IMR-90 (cell line): ENCODE results near the gene NMUR1. TPM values are rescaled to one million over a fixed set of nuclear protein-coding genes. Genes with fewer than 3 reads are reported as not detected.

Source experiments
- ATAC-seq: fragments of 200-7000 bp; cut with Tn5 transposase; 2 replicates; pipeline ENCODE4 v1.9.1; 2020; ENCODE audit warnings: low read depth, mild to moderate bottlenecking, moderate library complexity
- BruUV-seq: library from RNA; stranded (reverse); fragments of 400-500 nt; replicated peaks from 2 replicates; lab custom pipeline; 2021; lab: Mats Ljungman, UMichigan
- CTCF ChIA-PET: fragments of 300-600 bp; formaldehyde crosslinking; extraction: SDS; loops from one replicate; lab custom pipeline; 2021; ENCODE audit warnings: antibody characterized with exemption; lab: Yijun Ruan, JAX
- POLR2A ChIA-PET: fragments of 300-600 bp; sonication (Branson Sonifier 250); formaldehyde crosslinking; loops from one replicate; lab custom pipeline; 2022; ENCODE audit warnings: antibody characterized with exemption; ENCODE audit not compliant: unreplicated experiment; lab: Charles Lee
- DNase-seq: peaks from one replicate; pipeline ENCODE4 v3.0.0; 2013
- H2AFZ ChIP-seq: replicated peaks from 2 replicates; pipeline ENCODE3; 2013; ENCODE audit warnings: low read length, mild to moderate bottlenecking; ENCODE audit not compliant: poor library complexity
- H2AK5ac ChIP-seq: 2 replicates; pipeline ENCODE4 v1.6.1; 2013; ENCODE audit warnings: low read depth, low read length, inconsistent platforms
- H2AK9ac ChIP-seq: replicated peaks from 2 replicates; pipeline ENCODE3; 2013; ENCODE audit warnings: mild to moderate bottlenecking, low read depth, low read length, moderate library complexity; ENCODE audit not compliant: poor library complexity
- H2BK120ac ChIP-seq: 2 replicates; pipeline ENCODE4 v1.6.1; 2013; ENCODE audit warnings: low read depth, low read length, inconsistent platforms
- H2BK15ac ChIP-seq: 3 replicates; pipeline ENCODE4 v1.6.1; 2013; ENCODE audit warnings: low read depth, low read length, inconsistent platforms
- H2BK20ac ChIP-seq: 2 replicates; pipeline ENCODE4 v1.6.1; 2013; ENCODE audit warnings: low read depth, mild to moderate bottlenecking, inconsistent platforms, low read length, moderate library complexity
- H2BK5ac ChIP-seq: 2 replicates; pipeline ENCODE4 v1.6.1; 2013; ENCODE audit warnings: mild to moderate bottlenecking, low read depth, low read length, inconsistent platforms; ENCODE audit not compliant: poor library complexity, severe bottlenecking
- H3K14ac ChIP-seq: replicated peaks from 2 replicates; pipeline ENCODE4 v1.6.1; 2013; ENCODE audit warnings: low read depth, low read length, inconsistent platforms
- H3K18ac ChIP-seq: 2 replicates; pipeline ENCODE4 v1.6.1; 2013; ENCODE audit warnings: low read depth, low read length, control low read depth
- H3K23ac ChIP-seq: 2 replicates; pipeline ENCODE4 v1.6.1; 2013; ENCODE audit warnings: low read depth, low read length, inconsistent platforms
- H3K27ac ChIP-seq: 2 replicates; pipeline ENCODE4 v1.5.1; 2013; ENCODE audit warnings: mild to moderate bottlenecking, control low read depth, low read length; ENCODE audit not compliant: insufficient read depth
- H3K27me3 ChIP-seq: 2 replicates; pipeline ENCODE4 v1.6.1; 2013; ENCODE audit warnings: low read length; ENCODE audit not compliant: control insufficient read depth, insufficient read depth
- H3K36me3 ChIP-seq: 2 replicates; pipeline ENCODE4 v1.6.1; 2013; ENCODE audit warnings: low read length, mixed read lengths; ENCODE audit not compliant: control insufficient read depth, insufficient read depth
- H3K4ac ChIP-seq: 2 replicates; pipeline ENCODE4 v1.6.1; 2013; ENCODE audit warnings: low read depth, low read length, inconsistent platforms
- H3K4me1 ChIP-seq: 2 replicates; pipeline ENCODE4 v1.6.1; 2013; ENCODE audit warnings: low read length, mixed read lengths; ENCODE audit not compliant: control insufficient read depth, insufficient read depth
- H3K4me2 ChIP-seq: 2 replicates; pipeline ENCODE4 v1.6.1; 2013; ENCODE audit warnings: low read depth, mild to moderate bottlenecking, control low read depth, low read length, moderate library complexity
- H3K4me3 ChIP-seq: 2 replicates; pipeline ENCODE4 v1.5.1; 2013; ENCODE audit warnings: low read depth, mild to moderate bottlenecking, control low read depth, low read length, moderate library complexity; ENCODE audit not compliant: insufficient read depth
- H3K56ac ChIP-seq: 2 replicates; pipeline ENCODE4 v1.6.1; 2013; ENCODE audit warnings: low read length, inconsistent platforms; ENCODE audit not compliant: insufficient read depth; ENCODE audit errors: extremely low read depth
- H3K79me1 ChIP-seq, 2 experiments: 2 replicates each; pipeline ENCODE4 v1.6.1; 2013; ENCODE audit warnings: low read length in 2 of 2, inconsistent platforms in 1 of 2, low read depth in 1 of 2
- H3K9ac ChIP-seq: 2 replicates; pipeline ENCODE4 v1.6.1; 2013; ENCODE audit warnings: low read depth, low read length, control low read depth
- H3K9me1 ChIP-seq: 2 replicates; pipeline ENCODE4 v1.6.1; 2013; ENCODE audit warnings: low read length, inconsistent platforms; ENCODE audit not compliant: insufficient read depth
- H3K9me3 ChIP-seq: 2 replicates; pipeline ENCODE4 v1.6.1; 2013; ENCODE audit warnings: low read length; ENCODE audit not compliant: control insufficient read depth, insufficient read depth
- H4K20me1 ChIP-seq: 2 replicates; pipeline ENCODE4 v1.6.1; 2013; ENCODE audit warnings: low read length, inconsistent platforms; ENCODE audit not compliant: insufficient read depth
- H4K5ac ChIP-seq: 2 replicates; pipeline ENCODE4 v1.6.1; 2013; ENCODE audit warnings: mild to moderate bottlenecking, low read depth, low read length, control low read depth
- H4K8ac ChIP-seq, 2 experiments: 2 replicates each; pipeline ENCODE4 v1.6.1; 2013; ENCODE audit warnings: low read depth in 2 of 2, low read length in 2 of 2, control low read depth in 1 of 2, inconsistent platforms in 1 of 2
- H4K91ac ChIP-seq: 2 replicates; pipeline ENCODE4 v1.6.1; 2013; ENCODE audit warnings: low read depth, low read length, inconsistent platforms; ENCODE audit not compliant: insufficient read depth
- FOS ChIP-seq: fragments of 150-350 bp; IDR thresholded peaks from 2 replicates; pipeline ENCODE4 v1.6.1; 2016; ENCODE audit warnings: low read depth, low read length
- MAFK ChIP-seq: IDR thresholded peaks from 2 replicates; pipeline ENCODE4 v1.6.1; 2012; ENCODE audit warnings: low read depth, low read length, improper control_type of control experiment
- MAZ ChIP-seq: IDR thresholded peaks from 2 replicates; pipeline ENCODE4 v1.6.1; 2012; ENCODE audit warnings: low read depth, mild to moderate bottlenecking, low read length, improper control_type of control experiment, moderate library complexity, borderline replicate concordance
- MXI1 ChIP-seq: IDR thresholded peaks from 2 replicates; pipeline ENCODE4 v1.6.1; 2012; ENCODE audit warnings: low read depth, mild to moderate bottlenecking, low read length, moderate library complexity, borderline replicate concordance
- WGBS, 2 experiments: methylation state at CpG; one replicate each; pipeline versions ENCODE4 v1.1.5 to v1.1.7; 2013; ENCODE audit warnings: missing lambda C conversion rate in 2 of 2; ENCODE audit not compliant: insufficient read length in 1 of 2; ENCODE audit errors: extremely low coverage in 2 of 2; 5-methylcytosine and 5-hydroxymethylcytosine counted together
- dilution Hi-C: fragments of 300-500 bp; cut with HindIII; formaldehyde crosslinking; loops from one replicate; pipeline ENCODE4 v1.14.3; 2018; ENCODE audit warnings: low sequenced_read_pairs; ENCODE audit not compliant: unreplicated experiment
- in situ Hi-C: fragments of 300-500 bp; cut with MboI; formaldehyde crosslinking; loops from 3 replicates; pipeline ENCODE4 v1.14.3; 2019; ENCODE audit warnings: low sequenced_read_pairs, inconsistent platforms, mixed read lengths
- intact Hi-C: fragments of 100-400 bp; cut with micrococcal nuclease; formaldehyde crosslinking; loops from 2 replicates; pipeline ENCODE4 v1.10.0; 2022
- polyA plus RNA-seq, 3 experiments: library from polyadenylated mRNA; depleted of rRNA; stranded (reverse); fragments of >200 nt; gene quantifications; 2 replicates each; pipeline ENCODE4 v1.2.3, GENCODE V29; 2012; ENCODE audit warnings: low replicate concordance in 1 of 3
- total RNA-seq: library from RNA; depleted of rRNA; stranded (reverse); fragments of >200 nt; gene quantifications from 2 replicates; pipeline ENCODE4 v1.2.3, GENCODE V29; 2012

Gene NMUR1
- total and polyA plus RNA-seq, 2 of the 4 experiments (the other 2 are of a cell fraction): not detected

DNA sequence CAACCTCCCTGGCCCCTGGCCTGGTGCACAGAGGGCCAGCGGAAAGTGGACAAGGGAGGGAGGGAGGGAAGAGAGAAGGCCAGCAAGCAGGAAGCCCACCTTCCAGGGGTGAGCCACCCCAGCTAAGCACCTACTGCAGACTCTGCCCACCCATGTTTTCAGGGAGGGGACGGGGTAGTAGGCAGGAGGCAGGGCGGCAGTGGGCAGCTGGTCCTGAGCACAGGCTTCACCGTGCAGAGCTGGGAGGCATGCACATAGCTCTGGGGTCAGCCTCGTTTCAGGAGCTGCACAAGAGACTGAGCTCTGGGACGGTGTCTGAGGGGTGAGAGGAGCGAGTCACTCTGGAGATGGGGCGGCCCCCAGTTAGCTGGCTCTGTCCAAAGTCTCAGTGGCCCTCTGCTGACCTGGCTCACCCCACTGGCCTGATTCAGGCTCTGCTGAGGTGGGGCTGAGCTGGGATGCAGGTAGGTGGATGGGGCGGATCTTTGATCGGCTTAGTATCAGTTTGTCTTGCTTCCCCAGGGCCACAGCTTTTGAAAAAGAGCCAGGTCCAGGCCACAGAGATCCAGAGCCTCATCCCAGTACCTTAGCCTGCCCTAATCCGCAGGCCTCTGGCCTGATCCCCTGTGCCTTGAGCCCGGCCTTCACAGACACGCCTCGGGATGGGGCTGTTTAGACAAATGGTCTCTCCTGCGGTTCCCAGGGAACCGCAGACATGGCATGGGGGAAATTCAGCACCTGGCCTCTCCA is 3.7 kb downstream of the NMUR1 start (continued):
- no peak for TF ChIP-seq MXI1

DNA sequence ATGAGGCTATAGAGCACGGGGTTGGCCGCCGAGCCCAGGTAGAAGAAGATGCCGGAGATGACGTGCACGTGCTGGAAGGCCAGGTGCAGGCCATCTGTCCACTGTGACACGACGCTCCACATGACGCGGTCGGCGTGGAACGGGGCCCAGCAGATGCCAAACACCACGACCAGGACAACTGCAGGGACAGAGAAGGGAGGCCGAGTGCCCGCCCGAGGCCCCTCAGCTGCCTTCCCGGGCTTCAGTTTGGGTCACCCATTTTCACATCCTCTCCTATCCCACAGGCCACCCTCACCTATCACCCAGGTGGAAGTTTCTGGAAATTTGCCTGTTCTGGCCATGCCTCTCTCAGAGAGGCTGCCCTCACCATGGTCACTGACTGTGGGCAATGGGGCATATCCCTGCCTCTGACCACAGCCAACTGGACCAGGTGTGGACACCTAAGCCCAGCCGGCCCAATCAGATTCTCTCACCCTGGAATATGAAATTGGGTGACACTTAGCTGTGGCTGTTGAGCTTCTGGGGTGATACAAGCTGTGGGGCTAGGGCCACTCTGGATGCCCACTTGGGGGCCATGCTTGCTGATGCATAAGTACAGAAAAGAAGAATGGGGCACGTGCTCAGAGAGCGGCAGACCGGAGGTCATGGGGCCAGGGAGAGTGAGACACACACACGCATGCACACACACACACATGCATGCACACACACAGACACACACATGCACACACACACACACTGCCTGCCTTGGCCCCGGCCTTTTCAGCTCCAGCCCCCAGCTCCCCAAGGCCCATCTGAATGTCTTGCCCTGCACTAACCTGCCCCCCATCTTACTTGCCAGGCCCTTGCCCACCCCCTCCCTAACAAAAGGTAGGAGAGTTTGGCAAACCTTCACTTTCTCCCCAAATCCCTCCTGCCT is 4.7 kb downstream of the NMUR1 start:
- no peak overlapping the region for H2AK9ac ChIP-seq
- in situ Hi-C loops (no loop called here), intact Hi-C loops (no loop called here), dilution Hi-C loops (no loop called here)
- no peak overlapping the region for H2BK15ac ChIP-seq
- H3K9me3 ChIP-seq: no peaks in the 10 kb centered on the region
- no peak overlapping the region for H3K14ac ChIP-seq
- H2BK20ac ChIP-seq: no peak overlapping the region
- no peak overlapping the region for H3K4ac ChIP-seq
- TF ChIP-seq MAFK (no peak), MAZ (no peak), FOS (no peak)
- no peak overlapping the region for H3K9ac ChIP-seq
- H3K27ac ChIP-seq: no peak overlapping the region
- no peak overlapping the region for H2BK120ac ChIP-seq
- H2AFZ ChIP-seq: no peak overlapping the region
- no TSS peak for BruUV-seq
- H2BK5ac ChIP-seq: no peak overlapping the region
- no peaks in the 10 kb centered on the region for H3K36me3 ChIP-seq
- H3K27me3 ChIP-seq: peaks cover 26% of the 10 kb centered on the region
- H3K4me3 ChIP-seq: no peak overlapping the region
- no peak overlapping the region for H4K5ac ChIP-seq
- H3K23ac ChIP-seq: no peak overlapping the region
- POLR2A ChIA-PET: no interaction called here
- H3K4me2 ChIP-seq: no peak overlapping the region
- no peak overlapping the region for H3K18ac ChIP-seq
- H3K4me1 ChIP-seq: peaks cover 8% of the 10 kb centered on the region
- CTCF ChIA-PET: interaction anchor here (0.6 to 1.2 kb wide), 2 partner anchors 8 to 150 kb away, joined by 3 to 6 read pairs; no protein-coding TSS in a partner anchor
- no peak overlapping the region for H3K56ac ChIP-seq
- H4K20me1 ChIP-seq: no peaks in the 10 kb centered on the region
- ATAC-seq (no peak), DNase-seq (no peak)
- H4K8ac ChIP-seq: no peak overlapping the region
- H2AK5ac ChIP-seq: no peak overlapping the region
- H3K79me1 ChIP-seq: no peaks in the 10 kb centered on the region
- H4K91ac ChIP-seq: no peak overlapping the region
- H3K9me1 ChIP-seq: no peaks in the 10 kb centered on the region; the same call in 1 of the 2 replicates
- WGBS, 2 experiments: 93% methylated on average over 9 of the region's 24 CpGs; no CpG with 5 or more reads in 1 of the 2 experiments
